Type B pancreatic cell (in vitro differentiated cells): ENCODE results near the gene AOC2. TPM values are rescaled to one million over a fixed set of nuclear protein-coding genes. Genes with fewer than 3 reads are reported as not detected.

Source experiments
- DNase-seq: peaks from one replicate; pipeline ENCODE4 v3.0.0; 2021; ENCODE audit warnings: mixed read lengths; ENCODE audit not compliant: unreplicated experiment; ENCODE audit errors: extremely low spot score
- H3K27ac Mint-ChIP-seq: 2 replicates; pipeline ENCODE4 v1.8.0; 2021; ENCODE audit warnings: mild to moderate bottlenecking, mixed read lengths
- H3K27me3 Mint-ChIP-seq: 2 replicates; pipeline ENCODE4 v1.8.0; 2021; ENCODE audit warnings: mixed read lengths
- H3K36me3 Mint-ChIP-seq: 2 replicates; pipeline ENCODE4 v1.8.0; 2021; ENCODE audit warnings: mixed read lengths
- H3K4me1 Mint-ChIP-seq: one replicate; pipeline ENCODE4 v1.8.0; 2021; ENCODE audit warnings: mixed read lengths; ENCODE audit not compliant: unreplicated experiment
- H3K4me3 Mint-ChIP-seq: 2 replicates; pipeline ENCODE4 v1.8.0; 2021; ENCODE audit warnings: mild to moderate bottlenecking, mixed read lengths
- H3K9me3 Mint-ChIP-seq: 2 replicates; pipeline ENCODE4 v1.8.0; 2021; ENCODE audit warnings: mixed read lengths
- long read RNA-seq: library from polyadenylated mRNA; unstranded; transcript quantifications from one replicate; pipeline ENCODE4 v2.0.0, GENCODE V29; 2020
- total RNA-seq: library from RNA; stranded (reverse); gene quantifications from 2 replicates; pipeline ENCODE4 v1.2.1, GENCODE V29; 2021; ENCODE audit warnings: low replicate concordance
- TF ChIP-seq, protein P1 (sequence below): fragments of 200-600 bp; sonication (generic); conservative IDR thresholded peaks from 2 replicates; pipeline ENCODE4 v1.5.0; 2021; ENCODE audit warnings: antibody characterized with exemption, mild to moderate bottlenecking

Gene AOC2, protein sequence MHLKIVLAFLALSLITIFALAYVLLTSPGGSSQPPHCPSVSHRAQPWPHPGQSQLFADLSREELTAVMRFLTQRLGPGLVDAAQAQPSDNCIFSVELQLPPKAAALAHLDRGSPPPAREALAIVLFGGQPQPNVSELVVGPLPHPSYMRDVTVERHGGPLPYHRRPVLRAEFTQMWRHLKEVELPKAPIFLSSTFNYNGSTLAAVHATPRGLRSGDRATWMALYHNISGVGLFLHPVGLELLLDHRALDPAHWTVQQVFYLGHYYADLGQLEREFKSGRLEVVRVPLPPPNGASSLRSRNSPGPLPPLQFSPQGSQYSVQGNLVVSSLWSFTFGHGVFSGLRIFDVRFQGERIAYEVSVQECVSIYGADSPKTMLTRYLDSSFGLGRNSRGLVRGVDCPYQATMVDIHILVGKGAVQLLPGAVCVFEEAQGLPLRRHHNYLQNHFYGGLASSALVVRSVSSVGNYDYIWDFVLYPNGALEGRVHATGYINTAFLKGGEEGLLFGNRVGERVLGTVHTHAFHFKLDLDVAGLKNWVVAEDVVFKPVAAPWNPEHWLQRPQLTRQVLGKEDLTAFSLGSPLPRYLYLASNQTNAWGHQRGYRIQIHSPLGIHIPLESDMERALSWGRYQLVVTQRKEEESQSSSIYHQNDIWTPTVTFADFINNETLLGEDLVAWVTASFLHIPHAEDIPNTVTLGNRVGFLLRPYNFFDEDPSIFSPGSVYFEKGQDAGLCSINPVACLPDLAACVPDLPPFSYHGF
- 2.7 and 3.4 TPM in 2 replicates for total RNA-seq
- long read RNA-seq = 0 reads

- Mint-ChIP-seq H3K36me3 (peaks cover 12% of the 10 kb centered on the region), H3K4me3 (no peak within 1 kb of the TSS)
These were observed at the start of gene AOC2 for GRCh38 chr17:42844271-42844670. TSS of gene AOC2 (plus strand) at chr17:42844580. CDS start at chr17:42844627, 47 bp downstream.

GRCh38 chr17:42795061-42795460, 49.3 kb upstream of the AOC2 start:
- TF ChIP-seq, protein P1, sequence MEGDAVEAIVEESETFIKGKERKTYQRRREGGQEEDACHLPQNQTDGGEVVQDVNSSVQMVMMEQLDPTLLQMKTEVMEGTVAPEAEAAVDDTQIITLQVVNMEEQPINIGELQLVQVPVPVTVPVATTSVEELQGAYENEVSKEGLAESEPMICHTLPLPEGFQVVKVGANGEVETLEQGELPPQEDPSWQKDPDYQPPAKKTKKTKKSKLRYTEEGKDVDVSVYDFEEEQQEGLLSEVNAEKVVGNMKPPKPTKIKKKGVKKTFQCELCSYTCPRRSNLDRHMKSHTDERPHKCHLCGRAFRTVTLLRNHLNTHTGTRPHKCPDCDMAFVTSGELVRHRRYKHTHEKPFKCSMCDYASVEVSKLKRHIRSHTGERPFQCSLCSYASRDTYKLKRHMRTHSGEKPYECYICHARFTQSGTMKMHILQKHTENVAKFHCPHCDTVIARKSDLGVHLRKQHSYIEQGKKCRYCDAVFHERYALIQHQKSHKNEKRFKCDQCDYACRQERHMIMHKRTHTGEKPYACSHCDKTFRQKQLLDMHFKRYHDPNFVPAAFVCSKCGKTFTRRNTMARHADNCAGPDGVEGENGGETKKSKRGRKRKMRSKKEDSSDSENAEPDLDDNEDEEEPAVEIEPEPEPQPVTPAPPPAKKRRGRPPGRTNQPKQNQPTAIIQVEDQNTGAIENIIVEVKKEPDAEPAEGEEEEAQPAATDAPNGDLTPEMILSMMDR = no peak
- Mint-ChIP-seq H3K4me1 (peaks cover 17% of the 10 kb centered on the region), H3K36me3 (peaks cover 9% of the 10 kb centered on the region), H3K27ac (no peak overlapping the region), H3K9me3 (peaks cover 5% of the 10 kb centered on the region), H3K27me3 (peaks cover 7% of the 10 kb centered on the region), H3K4me3 (no peak overlapping the region)
- DNase-seq = no peak

More at GRCh38 chr17:42844271-42844670, at the start of gene AOC2:
- TF ChIP-seq, protein P1 = no peak
- no peaks in the 10 kb centered on the region for H3K9me3 Mint-ChIP-seq
- H3K27me3 Mint-ChIP-seq = no peaks in the 10 kb centered on the region
- no peaks in the 10 kb centered on the region for H3K4me1 Mint-ChIP-seq
- DNase-seq = no peak
- H3K27ac Mint-ChIP-seq = no peak within 1 kb of the TSS

DNA sequence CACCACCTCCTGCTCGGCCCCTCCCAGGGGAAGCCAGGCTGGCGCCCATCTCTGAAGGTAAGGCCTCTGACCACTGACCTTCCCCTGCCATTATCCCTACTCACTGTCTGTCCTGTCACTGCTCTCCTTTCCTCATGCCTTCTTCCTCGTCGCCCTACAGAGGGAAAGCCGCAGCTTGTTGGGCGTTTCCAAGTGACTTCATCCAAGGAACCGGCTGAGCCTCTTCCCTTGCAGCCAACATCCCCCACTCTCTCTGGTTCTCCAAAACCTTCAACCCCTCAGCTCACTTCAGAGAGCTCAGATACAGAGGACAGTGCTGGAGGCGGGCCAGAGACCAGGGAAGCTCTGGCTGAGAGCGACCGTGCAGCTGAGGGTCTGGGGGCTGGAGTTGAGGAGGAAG, 48.9 kb upstream of the AOC2 start:
- peaks cover 17% of the 10 kb centered on the region for H3K4me1 Mint-ChIP-seq
- H3K27me3 Mint-ChIP-seq = peaks cover 8% of the 10 kb centered on the region
- H3K9me3 Mint-ChIP-seq = peaks cover 5% of the 10 kb centered on the region
- peak overlapping the region; percentile 64 for H3K27ac Mint-ChIP-seq
- peak overlapping the region; percentile 55 for H3K4me3 Mint-ChIP-seq
- peaks cover 9% of the 10 kb centered on the region for H3K36me3 Mint-ChIP-seq
- no peak for DNase-seq
- TF ChIP-seq, protein P1 = no peak

DNA sequence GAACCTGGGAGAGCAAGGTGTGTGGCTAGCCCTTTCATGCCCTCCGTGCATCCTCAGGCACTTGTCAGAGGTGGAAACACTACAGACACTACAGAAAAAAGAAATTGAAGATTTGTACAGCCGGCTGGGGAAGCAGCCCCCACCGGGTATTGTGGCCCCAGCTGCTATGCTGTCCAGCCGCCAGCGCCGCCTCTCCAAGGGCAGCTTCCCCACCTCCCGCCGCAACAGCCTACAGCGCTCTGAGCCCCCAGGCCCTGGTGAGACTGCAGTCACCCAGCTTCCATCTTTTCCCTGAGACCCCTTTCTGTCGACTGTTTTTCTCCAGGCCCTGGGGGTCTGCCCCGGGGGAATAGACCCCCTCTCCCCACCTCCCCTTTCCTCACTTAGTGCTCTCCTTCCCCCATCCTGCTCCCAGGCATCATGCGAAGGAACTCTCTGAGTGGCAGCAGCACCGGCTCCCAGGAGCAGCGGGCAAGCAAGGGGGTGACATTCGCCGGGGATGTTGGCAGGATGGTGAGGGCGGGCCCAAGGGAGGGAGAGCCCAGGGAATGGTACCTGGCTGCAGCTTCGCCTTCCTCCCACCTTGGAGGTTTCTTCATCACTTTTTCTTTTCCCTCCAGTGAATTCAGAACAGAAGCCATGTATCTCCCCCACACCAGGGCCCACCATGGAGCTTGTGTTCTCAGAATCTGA, 48.2 kb upstream of the AOC2 start:
- H3K27me3 Mint-ChIP-seq = peaks cover 11% of the 10 kb centered on the region
- H3K4me1 Mint-ChIP-seq = peaks cover 17% of the 10 kb centered on the region
- TF ChIP-seq, protein P1 = no peak
- H3K27ac Mint-ChIP-seq = peak overlapping the region; percentile 87
- H3K9me3 Mint-ChIP-seq = peaks cover 5% of the 10 kb centered on the region
- peaks cover 9% of the 10 kb centered on the region for H3K36me3 Mint-ChIP-seq
- no peak for DNase-seq
- H3K4me3 Mint-ChIP-seq = peak overlapping the region; percentile 96
